ENCODE results near the gene SPPL2B. TPM values are rescaled to one million over a fixed set of nuclear protein-coding genes. Genes with fewer than 3 reads are reported as not detected.

Gene SPPL2B
- total RNA-seq, 1 donor: 32.6 TPM

DNA sequence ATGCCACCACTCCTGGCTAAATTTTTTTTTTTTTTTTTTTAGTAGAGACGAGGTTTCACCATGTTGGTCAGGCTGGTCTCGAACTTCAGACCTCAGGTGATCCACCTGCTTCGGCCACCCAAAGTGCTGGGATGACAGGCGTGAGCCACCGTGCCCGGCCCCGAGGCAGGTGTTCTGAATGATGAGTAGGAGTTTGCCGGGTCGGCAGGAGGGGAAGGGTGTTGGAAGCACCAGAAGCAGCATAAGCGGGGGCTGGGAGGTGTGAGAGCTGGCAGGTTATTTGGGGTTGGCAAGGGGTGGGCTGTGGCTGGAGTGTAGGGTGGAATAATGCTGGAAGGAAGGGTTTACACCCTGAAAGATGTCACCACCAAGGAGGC is 1.8 kb downstream of the SPPL2B start:
- Histone ChIP-seq H3K36me3 (ENCODE audit: insufficient read depth, low read length) (peaks cover 11% of the 10 kb centered on the region), H3K4me3 (ENCODE audit: insufficient read depth, low read length) (no peak overlapping the region), H3K9me3 (ENCODE audit: low read depth, low read length) (no peaks in the 10 kb centered on the region), H3K4me1 (ENCODE audit: insufficient read depth, low read length) (peaks cover 19% of the 10 kb centered on the region), H4K20me1 (ENCODE audit: insufficient read depth, low read length) (peaks cover 36% of the 10 kb centered on the region), H3K79me2 (ENCODE audit: insufficient read depth, low read length) (peaks cover 92% of the 10 kb centered on the region), H3K27me3 (ENCODE audit: insufficient read depth, low read length) (no peaks in the 10 kb centered on the region), H3K4me2 (ENCODE audit: insufficient read depth, low read length) (no peak overlapping the region), H2AFZ (ENCODE audit: low read length) (no peak overlapping the region), H3K27ac (ENCODE audit: low read depth, low read length) (no peak overlapping the region)
- TF ChIP-seq, protein P1, sequence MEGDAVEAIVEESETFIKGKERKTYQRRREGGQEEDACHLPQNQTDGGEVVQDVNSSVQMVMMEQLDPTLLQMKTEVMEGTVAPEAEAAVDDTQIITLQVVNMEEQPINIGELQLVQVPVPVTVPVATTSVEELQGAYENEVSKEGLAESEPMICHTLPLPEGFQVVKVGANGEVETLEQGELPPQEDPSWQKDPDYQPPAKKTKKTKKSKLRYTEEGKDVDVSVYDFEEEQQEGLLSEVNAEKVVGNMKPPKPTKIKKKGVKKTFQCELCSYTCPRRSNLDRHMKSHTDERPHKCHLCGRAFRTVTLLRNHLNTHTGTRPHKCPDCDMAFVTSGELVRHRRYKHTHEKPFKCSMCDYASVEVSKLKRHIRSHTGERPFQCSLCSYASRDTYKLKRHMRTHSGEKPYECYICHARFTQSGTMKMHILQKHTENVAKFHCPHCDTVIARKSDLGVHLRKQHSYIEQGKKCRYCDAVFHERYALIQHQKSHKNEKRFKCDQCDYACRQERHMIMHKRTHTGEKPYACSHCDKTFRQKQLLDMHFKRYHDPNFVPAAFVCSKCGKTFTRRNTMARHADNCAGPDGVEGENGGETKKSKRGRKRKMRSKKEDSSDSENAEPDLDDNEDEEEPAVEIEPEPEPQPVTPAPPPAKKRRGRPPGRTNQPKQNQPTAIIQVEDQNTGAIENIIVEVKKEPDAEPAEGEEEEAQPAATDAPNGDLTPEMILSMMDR (IDR thresholded peaks at IDR 0.05; ENCODE audit: extremely low read depth, low read depth, low read length): no peak
- DNase-seq (ENCODE audit: insufficient read length, low spot score, missing footprints): no peak

DNA sequence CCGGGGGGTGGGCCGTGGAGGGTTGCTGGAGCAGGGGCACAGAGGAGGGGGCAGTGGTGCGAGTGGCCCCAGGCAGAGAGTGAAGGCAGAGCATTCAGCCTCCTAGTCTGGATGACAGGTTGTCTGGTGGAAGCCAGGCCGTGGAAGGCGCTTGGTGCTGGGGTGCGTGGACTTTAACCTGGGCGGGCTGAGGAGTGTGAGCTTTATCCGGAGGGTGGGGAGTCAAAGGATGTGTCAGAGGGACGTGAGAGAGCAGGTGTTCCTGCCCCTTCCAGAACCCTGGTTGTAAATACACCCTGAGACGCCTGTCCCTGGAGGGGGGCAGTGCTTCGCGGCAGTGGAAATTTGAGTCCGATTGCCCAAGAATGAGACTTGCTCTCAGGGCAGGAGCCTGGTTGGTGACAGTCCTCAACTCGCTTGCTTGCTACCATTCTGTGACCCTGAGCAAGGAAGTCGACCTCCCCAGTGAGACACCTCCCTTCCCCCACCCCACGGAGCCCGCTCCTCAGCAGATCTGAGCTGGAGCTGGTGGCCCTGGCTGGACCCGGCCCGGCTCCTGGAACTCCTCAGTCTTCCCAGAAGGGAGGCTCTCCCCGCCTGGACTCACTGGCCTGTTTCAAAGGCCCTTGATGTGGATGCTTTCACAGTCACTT is 2.3 kb downstream of the SPPL2B start:
- Histone ChIP-seq H3K4me3 (ENCODE audit: insufficient read depth, low read length) (no peak overlapping the region), H3K36me3 (ENCODE audit: insufficient read depth, low read length) (peaks cover 9% of the 10 kb centered on the region)
- no peak for DNase-seq (ENCODE audit: insufficient read length, low spot score, missing footprints)

DNA sequence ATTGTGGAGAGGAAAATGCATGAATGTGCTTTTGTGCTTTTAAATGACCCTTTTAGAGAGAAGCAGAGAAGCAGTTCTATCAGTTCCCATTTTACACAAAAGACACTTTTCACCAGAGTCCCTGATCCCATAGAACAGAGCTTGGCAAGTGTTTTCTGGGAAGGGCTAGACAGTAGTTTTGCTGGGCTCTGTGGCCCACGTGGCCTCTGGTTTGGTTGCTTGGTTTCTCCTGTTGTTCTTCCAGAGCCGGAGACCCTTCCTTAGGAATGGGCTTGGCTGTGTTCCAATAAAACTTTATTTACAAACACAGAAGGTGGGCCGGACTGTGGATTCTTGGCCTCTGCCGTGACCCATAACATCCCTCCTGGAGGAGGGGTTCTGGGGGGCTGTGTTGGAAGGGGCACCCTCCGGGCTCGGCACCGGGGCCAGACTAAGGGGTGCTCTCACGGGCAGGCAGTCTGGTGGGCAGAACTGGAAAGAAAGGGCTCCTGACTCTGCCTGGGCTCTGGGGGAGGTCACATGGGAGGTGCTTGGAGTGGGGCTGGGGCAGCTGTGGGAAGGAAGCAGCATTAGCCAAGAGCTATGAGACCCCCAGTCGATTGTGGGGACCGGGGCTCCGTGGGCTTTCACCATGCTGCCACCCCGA is 3.2 kb downstream of the SPPL2B start:
- TF ChIP-seq, protein P1 (IDR thresholded peaks at IDR 0.05; ENCODE audit: extremely low read depth, low read depth, low read length): no peak
- DNase-seq (ENCODE audit: insufficient read length, low spot score, missing footprints): no peak
- H3K4me2 ChIP-seq (ENCODE audit: insufficient read depth, low read length): no peak overlapping the region
- no peaks in the 10 kb centered on the region for H3K9me3 ChIP-seq (ENCODE audit: low read depth, low read length)
- H3K79me2 ChIP-seq (ENCODE audit: insufficient read depth, low read length): peaks cover 92% of the 10 kb centered on the region
- H2AFZ ChIP-seq (ENCODE audit: low read length): no peak overlapping the region
- no peak overlapping the region for H3K27ac ChIP-seq (ENCODE audit: low read depth, low read length)
- no peak overlapping the region for H3K4me3 ChIP-seq (ENCODE audit: insufficient read depth, low read length)
- peaks cover 45% of the 10 kb centered on the region for H4K20me1 ChIP-seq (ENCODE audit: insufficient read depth, low read length)
- H3K36me3 ChIP-seq (ENCODE audit: insufficient read depth, low read length): peaks cover 4% of the 10 kb centered on the region
- peaks cover 19% of the 10 kb centered on the region for H3K4me1 ChIP-seq (ENCODE audit: insufficient read depth, low read length)
- H3K27me3 ChIP-seq (ENCODE audit: insufficient read depth, low read length): no peaks in the 10 kb centered on the region

More for the DNA sequence above, 2.3 kb downstream of the SPPL2B start:
- peaks cover 19% of the 10 kb centered on the region for H3K4me1 ChIP-seq (ENCODE audit: insufficient read depth, low read length)
- H2AFZ ChIP-seq (ENCODE audit: low read length): no peak overlapping the region
- no peaks in the 10 kb centered on the region for H3K27me3 ChIP-seq (ENCODE audit: insufficient read depth, low read length)
- H3K27ac ChIP-seq (ENCODE audit: low read depth, low read length): no peak overlapping the region
- TF ChIP-seq, protein P1 (IDR thresholded peaks at IDR 0.05; ENCODE audit: extremely low read depth, low read depth, low read length): no peak
- H3K9me3 ChIP-seq (ENCODE audit: low read depth, low read length): no peaks in the 10 kb centered on the region
- no peak overlapping the region for H3K4me2 ChIP-seq (ENCODE audit: insufficient read depth, low read length)
- H4K20me1 ChIP-seq (ENCODE audit: insufficient read depth, low read length): peaks cover 40% of the 10 kb centered on the region
- peaks cover 92% of the 10 kb centered on the region for H3K79me2 ChIP-seq (ENCODE audit: insufficient read depth, low read length)

DNA sequence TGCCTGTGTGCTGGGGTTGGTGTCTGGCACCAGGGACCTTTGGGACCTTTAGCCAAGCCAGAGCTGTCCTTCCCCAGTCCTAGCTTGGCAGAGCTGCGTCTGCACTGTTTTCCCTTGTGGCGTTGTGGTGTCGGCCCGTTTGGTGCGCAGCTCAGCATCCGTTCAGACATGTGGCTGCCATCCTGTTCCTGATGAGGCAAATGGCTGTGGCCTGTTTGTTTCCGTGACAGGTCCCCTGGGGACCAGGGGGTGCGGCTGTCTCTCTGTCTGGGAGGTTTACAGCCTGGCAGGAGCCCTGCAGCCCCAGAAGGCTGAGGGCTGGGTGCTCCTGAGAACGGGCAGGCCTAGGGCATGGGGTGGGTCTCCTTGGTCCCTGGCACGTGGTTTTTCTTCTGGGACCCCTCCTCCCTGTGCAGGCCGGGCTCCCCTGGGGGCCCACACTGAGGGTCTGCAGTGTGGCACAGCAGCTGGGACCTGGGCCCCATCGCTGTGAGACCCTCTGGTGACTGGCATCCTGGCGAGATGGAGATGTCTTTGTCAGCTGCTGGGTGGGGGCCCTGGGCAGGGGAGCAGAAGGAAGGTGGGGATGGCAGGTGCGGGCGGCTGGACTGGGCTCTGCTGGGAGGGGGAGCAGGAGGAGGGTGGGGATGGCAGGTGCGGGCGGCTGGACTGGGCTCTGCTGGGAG is 4.0 kb downstream of the SPPL2B start:
- Histone ChIP-seq H3K79me2 (ENCODE audit: insufficient read depth, low read length) (peaks cover 91% of the 10 kb centered on the region), H3K4me2 (ENCODE audit: insufficient read depth, low read length) (no peak overlapping the region), H3K9me3 (ENCODE audit: low read depth, low read length) (no peaks in the 10 kb centered on the region), H4K20me1 (ENCODE audit: insufficient read depth, low read length) (peaks cover 37% of the 10 kb centered on the region), H3K36me3 (ENCODE audit: insufficient read depth, low read length) (no peaks in the 10 kb centered on the region), H2AFZ (ENCODE audit: low read length) (no peak overlapping the region), H3K27ac (ENCODE audit: low read depth, low read length) (no peak overlapping the region), H3K4me3 (ENCODE audit: insufficient read depth, low read length) (no peak overlapping the region), H3K27me3 (ENCODE audit: insufficient read depth, low read length) (no peaks in the 10 kb centered on the region), H3K4me1 (ENCODE audit: insufficient read depth, low read length) (peaks cover 11% of the 10 kb centered on the region)
- TF ChIP-seq, protein P1 (IDR thresholded peaks at IDR 0.05; ENCODE audit: extremely low read depth, low read depth, low read length): no peak
- no peak for DNase-seq (ENCODE audit: insufficient read length, low spot score, missing footprints)

Data from osteoblast (primary cell).